Subcutaneous adipose tissue (tissue), 4 donors: ENCODE measurements around the gene TTLL8. TPM values are rescaled to one million over a fixed set of nuclear protein-coding genes. Genes with fewer than 3 reads are reported as not detected.

Experiments
- total RNA-seq, 4 donors: library from RNA; depleted of rRNA; stranded (reverse); fragments of >200 nt; gene quantifications; one replicate each; pipeline ENCODE4 v1.1.0, GENCODE V29; 2016
- TF ChIP-seq, protein P1 (sequence below): fragments of 450-650 bp; IDR thresholded peaks from one replicate; pipeline ENCODE4 v1.5.1; 2016; ENCODE audit warnings: low read depth, mild to moderate bottlenecking, control low read depth, antibody characterized with exemption, moderate library complexity

TTLL8 gene
- total RNA-seq, 4 donors from 2014 or later: not detected

DNA sequence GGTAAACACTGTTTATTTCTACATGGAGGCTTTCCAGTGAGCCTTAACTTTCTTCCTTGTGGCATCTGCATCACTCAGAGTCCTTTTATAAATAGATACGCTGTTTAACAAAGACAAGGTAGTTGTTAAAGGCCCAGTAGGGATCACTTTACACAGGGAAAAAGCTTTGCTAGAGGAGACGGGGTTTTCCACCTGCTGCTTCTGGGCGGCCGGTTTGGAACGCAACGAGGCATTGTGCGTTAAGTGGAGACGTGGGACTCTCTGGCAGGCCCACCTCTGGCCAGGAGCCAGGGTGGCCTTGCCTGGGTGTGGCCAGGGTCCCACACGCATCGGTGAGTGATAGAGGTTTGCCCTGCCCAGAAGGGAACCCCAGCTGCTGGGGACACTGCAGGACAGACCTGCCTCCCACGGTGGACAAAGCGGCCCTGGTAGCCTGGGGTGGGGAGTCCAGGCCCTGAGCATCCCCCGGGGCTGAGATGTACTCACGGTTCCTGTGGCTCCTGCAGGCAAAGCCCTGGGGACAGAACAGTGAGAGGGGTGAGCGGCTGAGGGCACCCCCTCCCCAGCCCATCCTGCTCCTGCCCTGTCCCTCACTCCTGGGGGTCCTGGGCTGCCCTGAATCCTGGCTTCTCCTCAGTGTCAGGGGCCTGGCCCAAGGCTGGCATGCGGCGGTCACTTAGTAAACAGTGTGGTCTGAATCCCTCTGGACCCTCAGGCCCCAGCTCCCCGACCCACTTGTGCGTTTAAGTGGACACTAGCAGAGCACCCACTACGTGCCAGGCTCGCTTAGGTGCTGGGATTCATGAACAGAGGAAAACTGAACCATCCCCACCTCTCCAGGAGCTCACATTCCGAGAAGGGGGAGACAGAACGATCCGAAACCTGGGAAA is 49.7 kb downstream of the TTLL8 start:
- TF ChIP-seq, protein P1, sequence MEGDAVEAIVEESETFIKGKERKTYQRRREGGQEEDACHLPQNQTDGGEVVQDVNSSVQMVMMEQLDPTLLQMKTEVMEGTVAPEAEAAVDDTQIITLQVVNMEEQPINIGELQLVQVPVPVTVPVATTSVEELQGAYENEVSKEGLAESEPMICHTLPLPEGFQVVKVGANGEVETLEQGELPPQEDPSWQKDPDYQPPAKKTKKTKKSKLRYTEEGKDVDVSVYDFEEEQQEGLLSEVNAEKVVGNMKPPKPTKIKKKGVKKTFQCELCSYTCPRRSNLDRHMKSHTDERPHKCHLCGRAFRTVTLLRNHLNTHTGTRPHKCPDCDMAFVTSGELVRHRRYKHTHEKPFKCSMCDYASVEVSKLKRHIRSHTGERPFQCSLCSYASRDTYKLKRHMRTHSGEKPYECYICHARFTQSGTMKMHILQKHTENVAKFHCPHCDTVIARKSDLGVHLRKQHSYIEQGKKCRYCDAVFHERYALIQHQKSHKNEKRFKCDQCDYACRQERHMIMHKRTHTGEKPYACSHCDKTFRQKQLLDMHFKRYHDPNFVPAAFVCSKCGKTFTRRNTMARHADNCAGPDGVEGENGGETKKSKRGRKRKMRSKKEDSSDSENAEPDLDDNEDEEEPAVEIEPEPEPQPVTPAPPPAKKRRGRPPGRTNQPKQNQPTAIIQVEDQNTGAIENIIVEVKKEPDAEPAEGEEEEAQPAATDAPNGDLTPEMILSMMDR: no peak

DNA sequence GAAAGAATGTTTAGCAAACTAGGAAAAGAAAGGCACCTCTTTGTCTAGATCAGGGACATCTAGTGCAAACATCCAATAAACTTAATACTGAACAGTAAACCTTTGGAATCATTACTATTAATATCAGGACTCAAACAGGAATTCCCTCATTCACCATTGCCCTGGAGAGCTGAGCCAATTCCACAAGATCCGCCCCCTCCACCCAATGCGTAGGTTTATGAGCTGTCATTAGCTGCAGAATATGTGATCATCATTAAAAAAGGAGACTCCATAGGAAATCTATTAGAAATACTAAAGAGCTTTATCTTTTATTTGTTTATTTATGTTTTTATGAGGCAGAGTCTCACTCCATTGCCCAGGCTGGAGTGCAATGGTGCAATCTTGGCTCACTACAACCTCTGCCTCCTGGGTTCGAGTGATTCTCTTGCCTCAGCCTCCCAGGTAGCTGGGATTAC is 51.0 kb downstream of the TTLL8 start:
- TF ChIP-seq, protein P1: no peak

DNA sequence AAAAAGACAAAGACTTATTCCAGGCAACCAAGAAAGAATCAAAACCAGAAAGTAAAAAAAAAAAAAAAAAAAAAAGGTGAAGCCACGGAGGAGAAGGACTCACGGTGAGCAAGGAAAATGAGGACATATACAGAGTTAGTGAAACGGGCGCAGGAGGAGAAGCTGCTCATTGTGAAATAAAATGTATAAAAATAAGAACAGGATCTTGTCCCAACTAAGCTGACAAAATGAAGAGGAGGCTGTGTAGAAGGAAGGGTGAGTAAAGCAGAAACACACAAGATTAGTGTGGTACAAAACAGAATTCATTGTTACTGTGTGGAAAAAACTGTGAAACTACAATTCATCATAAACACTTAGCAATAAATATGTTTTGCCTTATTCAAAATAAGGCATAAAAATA is 53.2 kb downstream of the TTLL8 start:
- TF ChIP-seq, protein P1: no peak

DNA sequence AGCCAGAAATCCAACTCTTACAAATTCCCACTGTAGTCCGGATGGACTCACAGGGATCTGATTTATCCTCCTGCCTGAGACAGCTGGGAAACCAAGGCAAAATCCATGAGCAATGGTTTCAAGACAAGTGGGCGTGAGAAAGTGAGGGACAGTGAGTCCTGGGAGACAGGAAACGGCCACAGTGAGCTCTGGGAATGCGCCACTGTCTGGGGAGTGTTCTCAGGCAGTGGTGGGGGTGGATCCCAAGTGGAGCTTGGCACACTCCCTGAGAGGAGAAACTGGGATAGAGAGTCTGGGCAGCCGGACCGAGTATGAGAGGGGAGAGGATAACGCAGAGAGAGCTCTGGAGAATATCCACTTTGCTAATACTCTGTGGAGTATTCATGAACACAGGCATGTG is 55.3 kb downstream of the TTLL8 start:
- TF ChIP-seq, protein P1: no peak

DNA sequence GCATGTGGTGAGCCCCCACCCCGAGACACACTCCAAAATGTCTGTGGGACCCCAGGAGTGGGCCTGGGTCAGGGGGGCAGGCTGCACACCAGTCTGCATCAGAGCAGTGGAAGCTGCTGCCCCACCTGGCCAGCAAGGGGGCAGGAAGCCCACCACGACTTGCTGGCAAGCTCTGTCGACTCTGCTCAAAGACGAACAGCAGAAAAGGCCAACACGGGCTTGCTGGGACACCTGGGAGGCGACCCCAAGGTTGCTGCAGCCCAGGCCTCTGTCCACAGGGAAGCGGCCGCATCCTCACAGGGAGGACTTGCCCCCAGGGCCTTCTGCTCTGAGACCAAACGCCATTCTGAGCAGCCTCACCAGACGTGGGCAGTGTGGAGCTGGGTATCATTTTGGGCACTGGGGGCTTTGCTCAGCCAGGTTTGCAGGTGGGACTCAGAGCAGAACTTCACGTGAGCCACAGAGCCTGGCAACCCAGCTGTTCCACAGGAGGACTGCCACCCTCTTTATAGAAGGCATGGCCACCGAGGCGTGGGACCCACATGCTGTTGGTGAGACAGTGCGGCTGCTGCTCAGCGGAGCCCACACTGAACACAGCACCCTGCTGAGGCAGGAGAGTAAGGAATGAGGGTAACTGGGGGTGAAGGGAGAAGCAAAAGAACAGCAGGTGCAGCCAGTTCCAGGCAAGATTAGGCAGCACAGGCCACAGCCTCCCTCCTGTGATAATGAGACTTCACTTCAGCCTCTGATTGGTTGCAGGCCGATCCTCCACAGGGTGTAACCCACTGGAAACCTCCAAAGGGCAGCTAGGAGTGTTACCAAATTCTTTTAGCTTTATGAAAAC is 56.5 kb downstream of the TTLL8 start:
- TF ChIP-seq, protein P1: no peak

DNA sequence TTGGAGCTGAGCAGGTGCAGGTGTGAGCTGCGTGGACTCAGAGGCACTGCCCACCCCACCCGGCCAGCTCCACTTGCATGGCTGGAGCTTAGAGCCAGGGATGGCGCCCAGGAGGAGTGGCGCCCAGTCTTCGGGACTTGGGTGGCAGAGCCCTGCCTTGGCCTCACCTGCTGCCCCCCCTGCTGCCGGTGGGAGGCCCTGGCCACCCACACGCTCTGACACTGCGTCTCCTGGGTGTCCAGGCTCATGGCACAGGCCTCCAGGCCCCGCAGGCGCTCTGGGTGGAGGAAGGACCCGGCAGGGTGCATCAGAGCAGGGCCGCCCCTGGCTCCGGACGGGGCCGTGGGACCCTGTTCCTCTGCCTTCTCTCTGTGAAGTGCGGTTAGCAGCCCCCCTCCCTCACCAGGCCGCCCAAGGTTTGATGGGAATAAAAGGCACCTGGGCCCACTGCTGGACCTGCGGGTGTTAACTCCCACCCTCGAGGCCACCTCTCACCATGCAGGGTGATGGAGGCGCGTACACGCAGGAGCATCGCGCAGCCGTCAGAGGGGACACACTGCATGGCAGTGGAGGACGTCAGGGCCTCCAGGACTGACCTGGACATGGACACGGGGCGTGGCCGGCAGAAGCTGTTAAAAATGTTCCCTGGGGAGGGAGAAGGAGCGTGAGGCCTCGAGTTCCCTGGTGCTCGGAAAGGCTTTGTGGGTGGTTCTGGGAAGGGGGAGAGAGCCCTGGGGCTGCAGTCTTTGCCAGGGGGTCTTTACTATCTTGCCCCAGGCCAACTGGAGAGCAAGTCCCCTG is 57.3 kb downstream of the TTLL8 start:
- TF ChIP-seq, protein P1: no peak
